GM10266 (cell line): ENCODE measurements around the gene SPECC1L.

ENCODE experiments used
- DNase-seq: peaks from one replicate; pipeline ENCODE4 v3.0.0; 2012; ENCODE audit errors: extremely low spot score
- CTCF ChIP-seq: IDR thresholded peaks from 2 replicates; pipeline ENCODE4 v1.5.1; 2012; ENCODE audit warnings: mild to moderate bottlenecking, low read depth; ENCODE audit not compliant: control insufficient read depth, insufficient read depth; ENCODE audit errors: missing control alignments

The SPECC1L gene

GRCh38 chr22:24326266-24326665, 55.6 kb downstream of the SPECC1L start:
- no peak for TF ChIP-seq CTCF
- no peak for DNase-seq

- DNase-seq: no peak
- TF ChIP-seq CTCF: no peak
Observed at GRCh38 chr22:24327832-24328231, 57.2 kb downstream of the SPECC1L start.

- no peak for TF ChIP-seq CTCF
- no peak for DNase-seq
Observed at GRCh38 chr22:24329453-24329852, 58.8 kb downstream of the SPECC1L start.

- no peak for DNase-seq
- TF ChIP-seq CTCF: no peak
Observed at GRCh38 chr22:24330636-24331035, 60.0 kb downstream of the SPECC1L start.

- no peak for DNase-seq
- TF ChIP-seq CTCF: no peak
Observed at GRCh38 chr22:24331468-24332440, 61.1 kb downstream of the SPECC1L start.

- no peak for TF ChIP-seq CTCF
- DNase-seq: no peak
Observed at GRCh38 chr22:24333301-24333700, 62.7 kb downstream of the SPECC1L start.

GRCh38 chr22:24335496-24335895, 64.9 kb downstream of the SPECC1L start:
- no peak for TF ChIP-seq CTCF
- no peak for DNase-seq
